HG02763 (cell line): ENCODE results near the gene TEKT4.
"Not testable (repeated sequence)": the region's sequence is repeated elsewhere in the genome, so short reads cannot be mapped to it uniquely, and the experiment has no call there.

Experiments used
- ATAC-seq: cut with Tn5 transposase; IDR thresholded peaks from one replicate; pipeline ENCODE4 v1.9.1; 2021; ENCODE audit warnings: mild to moderate bottlenecking, moderate library complexity; ENCODE audit not compliant: unreplicated experiment

TEKT4 gene

GRCh38 chr2:94871226-94872087 is at the start of gene TEKT4:
TSS of gene TEKT4 (plus strand) at chr2:94871430. CDS start at chr2:94871580, 150 bp downstream.
- no peak for ATAC-seq

DNA sequence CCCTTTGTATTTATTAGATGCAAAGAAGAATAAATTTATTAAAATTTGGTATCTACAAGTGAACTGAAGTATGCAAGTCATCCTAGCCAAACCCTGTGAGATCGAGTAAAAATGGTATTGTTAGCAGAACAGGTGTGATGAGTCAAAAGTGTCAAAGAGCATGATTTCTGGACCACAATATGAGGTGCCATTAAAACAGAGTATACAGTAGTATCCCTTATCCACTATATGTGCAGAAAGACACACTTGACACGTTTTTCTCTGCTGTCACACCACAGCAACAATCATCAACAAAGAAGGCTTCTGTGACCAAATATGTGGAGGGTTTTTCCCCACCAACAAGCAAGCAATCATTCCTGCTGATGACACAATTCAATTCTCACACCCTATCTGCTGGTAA is 32.0 kb upstream of the TEKT4 start:
- ATAC-seq, result not testable (repeated sequence)

DNA sequence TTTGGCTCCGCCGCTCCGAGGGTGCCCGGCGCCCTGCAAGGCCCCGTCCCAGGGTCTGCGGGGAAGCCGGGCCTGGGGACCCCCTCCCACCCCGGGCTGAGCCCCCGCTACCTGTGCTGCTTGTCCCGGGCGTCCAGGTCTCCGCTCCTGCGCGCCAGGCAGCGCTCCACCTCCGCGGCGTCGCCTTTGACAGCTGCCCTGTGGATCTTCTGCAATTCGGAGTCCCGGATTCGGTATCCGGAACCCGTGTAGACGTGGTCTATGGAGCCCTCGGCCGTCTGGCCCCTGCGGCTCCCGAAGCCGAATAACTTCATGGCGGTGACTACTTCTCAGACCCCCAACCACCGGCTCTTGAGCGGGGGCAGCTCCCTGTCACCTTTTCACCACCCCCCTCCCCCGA is 14.4 kb upstream of the TEKT4 start:
- not testable (repeated sequence) for ATAC-seq

GRCh38 chr2:94857367-94858162 is 13.7 kb upstream of the TEKT4 start:
- ATAC-seq, result not testable (repeated sequence)

- ATAC-seq, result not testable (repeated sequence)
Observed at GRCh38 chr2:94858163-94858888, 12.9 kb upstream of the TEKT4 start.

DNA sequence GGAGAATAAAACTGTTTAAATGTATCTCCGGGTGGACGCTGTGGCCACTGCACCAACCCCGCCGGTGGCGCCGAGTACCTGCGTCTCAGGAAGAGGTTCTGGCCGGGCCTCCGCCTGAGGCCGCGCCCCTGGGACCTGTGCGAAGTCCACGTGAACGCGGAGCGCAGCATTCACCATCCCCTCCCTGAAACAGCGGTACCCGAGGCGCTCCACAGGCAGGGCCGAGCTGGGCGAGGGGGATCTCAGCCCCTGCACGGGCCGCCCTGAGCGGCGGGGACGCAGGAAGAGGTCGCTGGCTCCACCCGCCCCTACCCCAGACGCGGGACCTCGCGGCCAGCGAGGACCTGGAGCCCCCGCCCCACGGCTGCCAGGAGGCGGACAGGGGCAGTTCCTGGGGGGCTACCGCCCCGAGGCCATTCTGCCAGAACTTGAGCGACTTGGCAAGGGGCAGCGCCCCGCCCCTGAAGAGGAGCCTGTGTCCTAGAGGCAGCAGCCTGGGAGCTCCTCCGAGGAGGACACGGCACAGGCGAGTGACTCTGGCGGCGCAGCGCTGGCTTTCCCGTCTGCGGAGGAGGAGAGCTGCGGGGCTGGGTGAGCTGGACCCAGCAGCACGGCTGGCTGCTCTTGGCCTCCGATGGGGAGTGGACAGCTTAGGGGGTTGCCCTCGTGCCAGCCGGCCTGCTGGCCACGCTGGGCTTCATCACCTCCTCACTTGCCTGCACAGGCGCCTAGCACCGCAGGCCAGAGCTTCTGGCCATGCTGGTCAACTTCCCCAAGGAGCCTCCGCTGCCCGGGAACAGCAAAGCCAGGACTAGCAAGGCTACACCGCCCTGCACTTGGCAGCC is 9.7 kb upstream of the TEKT4 start:
- ATAC-seq, result no peak

GRCh38 chr2:94862903-94863302 is 8.3 kb upstream of the TEKT4 start:
- ATAC-seq, result not testable (repeated sequence)

- no peak for ATAC-seq
Observed at GRCh38 chr2:94869131-94869530, 2.1 kb upstream of the TEKT4 start.

- no peak for ATAC-seq
Observed at GRCh38 chr2:94869552-94870439, 1.4 kb upstream of the TEKT4 start.

- no peak for ATAC-seq
Observed at GRCh38 chr2:94870440-94871225, 597 bp upstream of the TEKT4 start.

DNA sequence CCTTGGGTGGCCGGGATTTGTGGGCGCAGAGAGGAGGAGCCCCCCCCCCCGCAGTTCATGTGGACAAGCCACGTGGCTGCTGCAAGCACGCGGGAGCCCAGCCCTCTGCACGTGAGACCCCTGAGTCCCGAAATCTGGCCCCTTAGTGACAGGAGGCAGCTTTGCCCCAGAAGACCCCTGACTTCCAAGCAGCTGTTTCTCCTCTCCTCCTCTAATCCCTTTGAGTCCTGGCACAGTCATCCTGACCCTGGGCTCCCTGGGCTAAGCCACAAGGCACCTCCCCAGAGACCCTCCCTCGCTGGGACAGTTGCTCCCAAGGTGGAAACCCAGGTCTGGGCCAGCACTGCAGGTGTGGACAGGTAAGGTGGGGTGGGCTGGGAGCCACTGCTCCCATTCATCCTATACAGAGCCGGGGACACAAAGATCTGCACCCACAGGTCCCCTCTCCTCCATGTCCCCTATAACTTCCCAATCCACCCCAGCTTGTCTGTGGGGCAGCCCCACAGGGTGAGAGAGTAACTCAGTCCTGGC is 923 bp downstream of the TEKT4 start:
- no peak for ATAC-seq

DNA sequence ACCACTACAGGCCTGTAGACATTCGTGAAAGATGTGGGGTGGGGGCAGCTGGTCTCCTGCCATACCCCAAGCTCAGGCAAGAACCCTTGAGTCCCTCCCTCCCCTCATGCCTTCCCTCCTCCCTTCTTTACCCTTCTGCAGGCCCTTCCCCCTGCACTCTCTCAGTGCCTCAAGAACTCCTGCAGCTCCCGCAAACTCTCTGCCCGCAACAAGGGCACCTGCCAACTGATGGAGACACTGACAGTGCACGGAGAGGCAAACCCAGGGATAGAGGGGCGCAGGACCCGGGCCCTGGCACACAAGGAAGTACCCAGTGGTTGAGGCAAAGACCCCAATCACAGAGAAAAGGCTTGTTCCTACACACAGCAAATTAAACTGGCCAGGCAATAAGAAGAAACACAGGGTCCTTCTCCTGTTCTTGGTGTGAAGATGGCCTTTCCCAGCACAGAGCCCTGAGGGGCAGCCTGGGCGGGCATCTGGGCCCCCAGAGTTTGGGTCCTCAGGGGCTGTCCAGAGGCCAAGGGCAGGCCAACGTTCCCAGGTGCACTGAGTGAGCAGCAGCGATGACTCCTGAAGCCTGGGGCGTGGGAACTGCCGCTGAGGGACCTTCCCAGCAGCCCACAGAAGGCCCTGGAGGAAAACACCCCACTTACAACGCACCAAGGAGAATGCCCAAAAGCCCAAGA is 1.6 kb downstream of the TEKT4 start:
- no peak for ATAC-seq

DNA sequence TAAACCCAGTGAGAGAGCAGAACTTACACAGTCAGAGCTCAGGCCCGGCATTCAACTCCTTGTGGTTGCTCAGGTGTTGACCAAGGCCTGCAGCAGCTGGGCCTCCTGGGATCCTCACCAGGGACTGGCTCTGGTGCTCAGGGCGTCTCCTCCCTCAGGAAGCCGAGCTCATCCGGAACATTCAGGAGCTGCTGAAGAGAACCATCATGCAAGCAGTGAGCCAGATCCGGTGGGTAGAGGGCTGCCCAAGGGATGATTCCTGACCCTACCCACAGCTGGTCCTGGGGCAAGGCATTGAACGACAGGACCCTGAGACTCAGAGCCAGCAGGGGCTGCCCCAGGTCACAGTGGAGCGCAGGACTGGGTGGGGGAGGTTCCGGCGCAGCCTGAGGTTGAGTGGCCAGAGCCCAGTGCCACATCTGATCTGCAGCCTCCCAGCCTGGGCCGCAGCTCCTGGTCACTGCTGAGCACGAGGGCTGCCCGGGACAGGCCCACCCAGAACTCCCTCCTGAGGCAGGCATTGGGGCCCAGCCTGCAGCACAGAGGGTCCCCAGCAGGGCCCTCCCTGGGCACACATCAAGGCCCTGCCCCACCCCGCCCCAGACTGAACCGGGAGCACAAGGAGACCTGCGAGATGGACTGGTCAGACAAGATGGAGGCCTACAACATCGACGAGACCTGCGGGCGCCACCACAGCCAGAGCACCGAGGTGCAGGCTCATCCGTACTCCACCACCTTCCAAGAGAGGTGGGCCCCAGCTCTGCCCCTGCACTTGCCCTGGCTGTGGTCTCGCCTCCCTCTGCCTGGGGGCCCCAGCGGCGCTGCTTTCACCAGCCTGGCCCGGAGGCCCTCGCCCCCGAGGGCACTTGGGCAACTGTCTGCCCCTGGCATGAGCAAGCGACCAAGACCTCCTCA is 2.4 kb downstream of the TEKT4 start:
- ATAC-seq, result no peak

DNA sequence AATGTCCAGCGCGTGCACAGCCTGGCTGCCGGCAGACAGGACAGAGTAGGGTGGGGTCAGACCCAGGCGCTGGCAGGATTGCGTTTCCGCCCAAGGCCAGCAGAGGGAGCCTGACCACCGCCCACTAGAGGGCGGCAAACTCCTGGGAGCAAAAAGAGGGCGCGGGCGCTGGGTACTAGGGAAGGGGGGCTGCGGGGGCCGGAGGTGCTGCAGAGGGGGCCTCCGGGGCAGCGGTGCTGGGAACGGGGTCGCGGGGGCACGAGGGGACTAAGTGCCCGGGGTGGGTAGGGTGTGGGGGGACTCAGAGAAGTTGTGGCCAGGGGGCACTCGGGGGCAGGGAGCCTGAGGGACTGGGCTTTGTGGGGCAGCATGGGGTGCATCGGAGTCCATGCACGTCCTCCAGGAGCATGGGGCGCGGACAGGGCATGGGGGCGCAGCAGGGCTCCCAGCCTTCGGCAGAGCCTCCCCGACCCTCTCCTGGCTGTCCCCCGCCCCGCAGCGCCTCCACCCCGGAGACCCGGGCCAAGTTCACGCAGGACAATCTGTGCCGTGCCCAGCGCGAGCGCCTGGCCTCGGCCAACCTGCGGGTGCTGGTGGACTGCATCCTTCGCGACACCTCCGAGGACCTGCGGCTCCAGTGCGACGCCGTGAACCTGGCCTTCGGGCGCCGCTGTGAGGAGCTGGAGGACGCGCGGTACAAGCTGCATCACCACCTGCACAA is 3.2 kb downstream of the TEKT4 start:
- ATAC-seq, result peak; percentile 88

GRCh38 chr2:94875064-94875819 is 4.0 kb downstream of the TEKT4 start:
- ATAC-seq, result no peak
